GM23338 (cell line): ENCODE results near the gene DCAF6. TPM values are rescaled to one million over a fixed set of nuclear protein-coding genes. Genes with fewer than 3 reads are reported as not detected.

ENCODE experiments used
- ATAC-seq: fragments of 200-7000 bp; cut with Tn5 transposase; 3 replicates; pipeline ENCODE4 v1.9.1; 2020
- DNase-seq: peaks from one replicate; pipeline ENCODE4 v3.0.0-alpha.2; 2015; ENCODE audit warnings: low spot score
- H2AFZ ChIP-seq: fragments of 200-600 bp; sonication (generic); 2 replicates; pipeline ENCODE4 v1.8.0; 2016; ENCODE audit warnings: antibody characterized with exemption, mild to moderate bottlenecking, moderate library complexity
- H3F3A ChIP-seq: fragments of 200-600 bp; sonication (generic); replicated peaks from 2 replicates; pipeline ENCODE4 v1.8.0; 2017; ENCODE audit warnings: antibody characterized with exemption, mixed run types, low read depth
- H3K27ac ChIP-seq: fragments of 200-600 bp; sonication (generic); 2 replicates; pipeline ENCODE4 v1.6.1; 2016; ENCODE audit warnings: low read depth
- H3K27me3 ChIP-seq: fragments of 200-600 bp; sonication (generic); 2 replicates; pipeline ENCODE4 v1.8.0; 2016; ENCODE audit warnings: mild to moderate bottlenecking, mixed run types, moderate library complexity; ENCODE audit not compliant: insufficient read depth
- H3K36me3 ChIP-seq: fragments of 200-600 bp; sonication (generic); 2 replicates; pipeline ENCODE4 v1.8.0; 2016; ENCODE audit warnings: mild to moderate bottlenecking; ENCODE audit not compliant: insufficient read depth
- H3K4me1 ChIP-seq: fragments of 200-600 bp; sonication (generic); 2 replicates; pipeline ENCODE4 v1.8.0; 2016; ENCODE audit warnings: mild to moderate bottlenecking, moderate library complexity; ENCODE audit not compliant: insufficient read depth
- H3K4me2 ChIP-seq: fragments of 200-600 bp; sonication (generic); 2 replicates; pipeline ENCODE4 v1.7.1; 2017; ENCODE audit warnings: mixed run types
- H3K4me3 ChIP-seq: fragments of 200-600 bp; sonication (generic); 2 replicates; pipeline ENCODE4 v1.6.1; 2016; ENCODE audit warnings: mixed run types
- H3K79me2 ChIP-seq: fragments of 200-600 bp; sonication (generic); replicated peaks from 2 replicates; pipeline ENCODE4 v1.8.0; 2017; ENCODE audit warnings: mild to moderate bottlenecking; ENCODE audit not compliant: insufficient read depth
- H3K9me2 ChIP-seq: fragments of 200-600 bp; sonication (generic); 2 replicates; pipeline ENCODE4 v1.8.0; 2017; ENCODE audit not compliant: insufficient read depth
- H4K20me1 ChIP-seq: fragments of 200-600 bp; sonication (generic); replicated peaks from 2 replicates; pipeline ENCODE4 v1.8.0; 2017; ENCODE audit warnings: mild to moderate bottlenecking; ENCODE audit not compliant: insufficient read depth
- H3K27ac Mint-ChIP-seq: 2 replicates; pipeline ENCODE4 v1.8.0; 2020; ENCODE audit warnings: inconsistent platforms, mild to moderate bottlenecking, moderate library complexity, mixed read lengths
- H3K27me3 Mint-ChIP-seq: 3 replicates; pipeline ENCODE4 v1.8.0; 2022; ENCODE audit warnings: low read depth, mild to moderate bottlenecking, moderate library complexity, mixed read lengths, inconsistent platforms; ENCODE audit not compliant: insufficient read depth, poor library complexity
- H3K36me3 Mint-ChIP-seq: 3 replicates; pipeline ENCODE4 v1.8.0; 2021; ENCODE audit warnings: low read depth, mild to moderate bottlenecking, inconsistent platforms, moderate library complexity, mixed read lengths
- H3K4me1 Mint-ChIP-seq: 3 replicates; pipeline ENCODE4 v1.8.0; 2020; ENCODE audit warnings: mild to moderate bottlenecking, inconsistent platforms, mixed read lengths
- H3K4me3 Mint-ChIP-seq: 3 replicates; pipeline ENCODE4 v1.8.0; 2021; ENCODE audit warnings: moderate library complexity, mild to moderate bottlenecking, inconsistent platforms, mixed read lengths
- H3K9me3 Mint-ChIP-seq: 3 replicates; pipeline ENCODE4 v1.8.0; 2020; ENCODE audit warnings: moderate library complexity, mild to moderate bottlenecking, inconsistent platforms, mixed read lengths
- CREB1 ChIP-seq: fragments of 250-450 bp; sonication (Bioruptor Pico); IDR thresholded peaks from 2 replicates; pipeline ENCODE4 v1.5.0; 2020; ENCODE audit warnings: low read depth, mild to moderate bottlenecking, moderate library complexity
- CTCF ChIP-seq, 2 experiments: fragments of 200-600 bp in 1 of 2; sonication (generic) in 1 of 2; conservative IDR thresholded peaks; 2 replicates each; pipeline versions ENCODE4 v1.5.1 to v1.6.1; 2016 to 2017; ENCODE audit warnings: antibody characterized with exemption in 2 of 2, low read depth in 2 of 2, mild to moderate bottlenecking in 2 of 2, moderate library complexity in 1 of 2
- ETS1 ChIP-seq: IDR thresholded peaks from 2 replicates; pipeline ENCODE4 v1.6.1; 2016; ENCODE audit warnings: antibody characterized with exemption
- EZH2 ChIP-seq: fragments of 200-600 bp; sonication (generic); IDR thresholded peaks from one replicate; pipeline ENCODE4 v1.8.0; 2017; ENCODE audit warnings: antibody characterized with exemption, mild to moderate bottlenecking, low read depth; ENCODE audit not compliant: unreplicated experiment
- EZH2phosphoT487 ChIP-seq: fragments of 200-600 bp; sonication (generic); IDR thresholded peaks from one replicate; pipeline ENCODE4 v1.8.1; 2018; ENCODE audit warnings: antibody characterized with exemption; ENCODE audit not compliant: unreplicated experiment
- POLR2AphosphoS5 ChIP-seq: IDR thresholded peaks from 2 replicates; pipeline ENCODE4 v1.6.1; 2016; ENCODE audit warnings: antibody characterized with exemption, low read depth
- REST ChIP-seq: IDR thresholded peaks from one replicate; pipeline ENCODE4 v1.6.1; 2018; ENCODE audit warnings: antibody characterized with exemption; ENCODE audit not compliant: unreplicated experiment
- STAT1 ChIP-seq: IDR thresholded peaks from one replicate; pipeline ENCODE4 v1.6.1; 2016; ENCODE audit warnings: antibody characterized with exemption; ENCODE audit not compliant: unreplicated experiment
- ZNF114 ChIP-seq: fragments of 250-450 bp; sonication (Bioruptor Pico); IDR thresholded peaks from 2 replicates; pipeline ENCODE4 v1.5.0; 2020; ENCODE audit warnings: mild to moderate bottlenecking, moderate library complexity
- ZNF331 ChIP-seq: fragments of 250-450 bp; sonication (Bioruptor Pico); IDR thresholded peaks from 2 replicates; pipeline ENCODE4 v1.5.0; 2020; ENCODE audit warnings: low read depth, mild to moderate bottlenecking, moderate library complexity
- polyA plus RNA-seq: library from polyadenylated mRNA; unstranded; fragments of >200 nt; fragmentation: Nextera tagmentation; extraction: Ambion mirVana; gene quantifications from 2 replicates; pipeline ENCODE4 v1.2.1, GENCODE V29; 2016
- total RNA-seq: library from RNA; depleted of rRNA; stranded (reverse); fragments of >200 nt; shearing (Covaris generic); gene quantifications from 2 replicates; pipeline ENCODE4 v1.2.3, GENCODE V29; 2014

DCAF6 gene
- total and polyA plus RNA-seq, 2 experiments from 2014 or later, result 18.6 to 27.3 TPM

GRCh38 chr1:168000656-168001055, 64.2 kb downstream of the DCAF6 start (continued):
- TF ChIP-seq CTCF (conservative IDR thresholded peaks at IDR 0.05; ENCODE audit: low read depth in 2 of 2), result no peak

DNA sequence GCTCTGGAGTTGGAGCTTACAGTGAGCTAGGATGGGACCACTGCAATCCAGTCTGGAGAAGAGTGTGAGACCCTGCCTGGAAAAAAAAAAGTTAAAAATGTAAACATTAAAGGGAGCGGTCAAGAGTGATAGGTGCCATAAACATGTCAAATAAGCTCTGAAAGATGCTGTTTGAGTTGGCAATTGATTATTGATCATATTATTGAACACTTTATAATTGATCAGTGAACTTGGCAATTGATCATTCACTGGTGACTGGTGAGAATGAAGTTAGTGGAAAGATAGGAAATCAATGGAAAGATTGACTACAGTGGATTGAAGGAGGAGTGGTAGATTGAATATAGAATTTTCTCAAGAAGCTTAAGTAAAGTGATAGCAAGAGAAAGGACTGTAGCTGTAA, 64.7 kb downstream of the DCAF6 start:
- no peak overlapping the region for H3K4me3 Mint-ChIP-seq
- Histone ChIP-seq H3F3A (no peaks in the 10 kb centered on the region), H4K20me1 (no peaks in the 10 kb centered on the region), H3K4me1 (peaks cover 9% of the 10 kb centered on the region; the same call in 1 of the 2 replicates), H2AFZ (no peak overlapping the region), H3K27me3 (no peaks in the 10 kb centered on the region), H3K4me2 (no peak overlapping the region), H3K79me2 (no peaks in the 10 kb centered on the region), H3K9me2 (no peaks in the 10 kb centered on the region), H3K4me3 (no peak overlapping the region), H3K27ac (no peak overlapping the region), H3K36me3 (peaks cover 4% of the 10 kb centered on the region; the same call in 1 of the 2 replicates)
- H3K27ac Mint-ChIP-seq, result no peak overlapping the region
- H3K9me3 Mint-ChIP-seq, result no peaks in the 10 kb centered on the region
- H3K4me1 Mint-ChIP-seq, result peaks cover 11% of the 10 kb centered on the region
- H3K36me3 Mint-ChIP-seq, result peaks cover 7% of the 10 kb centered on the region; the same call in 1 of the 3 replicates
- DNase-seq (no peak), ATAC-seq (no peak)
- no peak for TF ChIP-seq ETS1
- H3K27me3 Mint-ChIP-seq, result no peaks in the 10 kb centered on the region

- Histone ChIP-seq H3K36me3 (peaks cover 4% of the 10 kb centered on the region; the same call in 1 of the 2 replicates), H2AFZ (no peak overlapping the region), H3K27me3 (no peaks in the 10 kb centered on the region), H3K9me2 (no peaks in the 10 kb centered on the region), H4K20me1 (no peaks in the 10 kb centered on the region), H3K27ac (no peak overlapping the region), H3K4me3 (no peak overlapping the region), H3K4me1 (no peaks in the 10 kb centered on the region), H3K79me2 (no peaks in the 10 kb centered on the region), H3K4me2 (no peak overlapping the region), H3F3A (no peaks in the 10 kb centered on the region)
- peaks cover 15% of the 10 kb centered on the region; the same call in 2 of the 3 replicates for H3K36me3 Mint-ChIP-seq
- H3K4me3 Mint-ChIP-seq, result no peak overlapping the region
- H3K9me3 Mint-ChIP-seq, result no peaks in the 10 kb centered on the region; the same call in 2 of the 3 replicates
- no peak overlapping the region for H3K27ac Mint-ChIP-seq
- DNase-seq (no peak), ATAC-seq (no peak)
- H3K4me1 Mint-ChIP-seq, result peaks cover 6% of the 10 kb centered on the region
- H3K27me3 Mint-ChIP-seq, result no peaks in the 10 kb centered on the region
- TF ChIP-seq ZNF114 (CRISPR knock-in tag), result no peak
- TF ChIP-seq POLR2AphosphoS5, result no peak
- no peak for TF ChIP-seq ETS1
- no peak for TF ChIP-seq EZH2
- TF ChIP-seq EZH2phosphoT487, result no peak
- TF ChIP-seq STAT1, result no peak
- no peak for TF ChIP-seq REST
- no peak for TF ChIP-seq CTCF (conservative IDR thresholded peaks at IDR 0.05; ENCODE audit: low read depth in 2 of 2)
- TF ChIP-seq CREB1 (CRISPR knock-in tag), result no peak
- TF ChIP-seq ZNF331 (CRISPR knock-in tag), result no peak
Observed at GRCh38 chr1:168004531-168004930, 68.0 kb downstream of the DCAF6 start.
